Endothelial cell of umbilical vein (primary cell): ENCODE results near the gene LRRC8D. TPM values are rescaled to one million over a fixed set of nuclear protein-coding genes. Genes with fewer than 3 reads are reported as not detected.

Experiments used
- BruUV-seq: library from RNA; stranded (reverse); fragments of 400-500 nt; replicated peaks from 2 replicates; lab custom pipeline; 2021; lab: Mats Ljungman, UMichigan
- CTCF ChIA-PET: fragments of 300-600, 350-600 bp; sonication (Branson Sonifier 250); formaldehyde crosslinking; loops from one replicate; lab custom pipeline; 2021; ENCODE audit warnings: antibody characterized with exemption, inconsistent platforms; lab: Charles Lee
- POLR2A ChIA-PET: fragments of 300-600, 350-600 bp; sonication (Branson Sonifier 250); formaldehyde crosslinking; loops from one replicate; lab custom pipeline; 2021; ENCODE audit warnings: antibody characterized with exemption, inconsistent platforms; lab: Charles Lee
- DNase-seq: peaks from one replicate; pipeline ENCODE4 v3.0.0-alpha.2; 2011; ENCODE audit warnings: low read depth, low spot score
- FAIRE-seq: peaks from 2 replicates; lab custom pipeline; 2011; peaks lifted over from hg19 to GRCh38; lab: Jason Lieb, UNC
- H2AFZ ChIP-seq: 2 replicates; pipeline ENCODE4 v1.6.0; 2012; ENCODE audit warnings: low read depth, low read length, control low read depth, inconsistent platforms
- H3K27ac ChIP-seq: 2 replicates; pipeline ENCODE4 v1.5.1; 2011; ENCODE audit warnings: low read depth, mild to moderate bottlenecking, control low read depth, low read length, moderate library complexity; ENCODE audit not compliant: insufficient read depth
- H3K27me3 ChIP-seq, 2 experiments: 2 replicates each; pipeline versions ENCODE4 v1.6.0 to v1.6.1; 2011; ENCODE audit warnings: low read length in 2 of 2, mixed read lengths in 1 of 2; ENCODE audit not compliant: control insufficient read depth in 2 of 2, insufficient read depth in 2 of 2
- H3K36me3 ChIP-seq, 2 experiments: 2 replicates in 1 of 2; 3 replicates in 1 of 2; pipeline ENCODE4 v1.5.1; 2011; ENCODE audit warnings: low read length in 2 of 2, mild to moderate bottlenecking in 1 of 2, moderate library complexity in 1 of 2; ENCODE audit not compliant: control insufficient read depth in 2 of 2, insufficient read depth in 2 of 2; ENCODE audit errors: extremely low read depth in 1 of 2
- H3K4me1 ChIP-seq: 3 replicates; pipeline ENCODE4 v1.5.1; 2011; ENCODE audit warnings: mild to moderate bottlenecking, low read length; ENCODE audit not compliant: control insufficient read depth, insufficient read depth; ENCODE audit errors: extremely low read depth
- H3K4me2 ChIP-seq: 2 replicates; pipeline ENCODE4 v1.6.1; 2011; ENCODE audit warnings: low read length, control low read depth, mixed read lengths; ENCODE audit not compliant: insufficient read depth
- H3K4me3 ChIP-seq, 3 experiments: fragments of 200-600 bp in 1 of 3; sonication (generic), shearing (Covaris generic) in 1 of 3; replicated peaks in 1 of 3; 2 replicates each; pipeline ENCODE4 v1.5.1; 2011 to 2016; ENCODE audit warnings: control low read depth in 3 of 3, low read length in 3 of 3, mild to moderate bottlenecking in 2 of 3, inconsistent platforms in 1 of 3, low read depth in 1 of 3, moderate library complexity in 1 of 3; ENCODE audit not compliant: insufficient read depth in 1 of 3
- H3K79me2 ChIP-seq: 2 replicates; pipeline ENCODE4 v1.6.0; 2012; ENCODE audit warnings: low read length, inconsistent platforms; ENCODE audit not compliant: control insufficient read depth, insufficient read depth
- H3K9ac ChIP-seq: replicated peaks from 2 replicates; pipeline ENCODE3; 2011; ENCODE audit warnings: low read length, control low read depth; ENCODE audit not compliant: insufficient read depth; ENCODE audit errors: extremely low read depth
- H3K9me1 ChIP-seq: replicated peaks from 3 replicates; pipeline ENCODE4 v1.6.0; 2011; ENCODE audit warnings: mild to moderate bottlenecking, low read length; ENCODE audit not compliant: control insufficient read depth, insufficient read depth; ENCODE audit errors: extremely low read depth
- H3K9me3 ChIP-seq: replicated peaks from 2 replicates; pipeline ENCODE4 v1.5.1; 2012; ENCODE audit warnings: low read length, inconsistent platforms; ENCODE audit not compliant: control insufficient read depth, insufficient read depth
- H4K20me1 ChIP-seq: replicated peaks from 2 replicates; pipeline ENCODE3; 2011; ENCODE audit warnings: mild to moderate bottlenecking, low read length; ENCODE audit not compliant: control insufficient read depth, insufficient read depth; ENCODE audit errors: extremely low read depth
- EZH2 ChIP-seq: IDR thresholded peaks from 2 replicates; pipeline ENCODE4 v1.6.1; 2012; ENCODE audit warnings: borderline replicate concordance, low read depth, mild to moderate bottlenecking, moderate library complexity, low read length, inconsistent platforms; ENCODE audit not compliant: severe bottlenecking
- GATA2 ChIP-seq: IDR thresholded peaks from 2 replicates; pipeline ENCODE4 v1.7.0; 2011; ENCODE audit warnings: low read depth, mild to moderate bottlenecking, moderate library complexity, mixed read lengths, low read length; ENCODE audit not compliant: insufficient read length, insufficient read depth
- JUN ChIP-seq: IDR thresholded peaks from 2 replicates; pipeline ENCODE4 v1.6.1; 2011; ENCODE audit warnings: borderline replicate concordance, low read depth; ENCODE audit not compliant: insufficient read length, insufficient read depth
- MYC ChIP-seq: IDR thresholded peaks from one replicate; pipeline ENCODE4 v1.6.1; 2011; ENCODE audit warnings: mild to moderate bottlenecking, low read depth, low read length
- POLR2A ChIP-seq: IDR thresholded peaks from 2 replicates; pipeline ENCODE4 v1.6.1; 2012; ENCODE audit warnings: low read depth, mild to moderate bottlenecking, control low read depth, low read length
- dilution Hi-C: fragments of 300-500 bp; cut with MboI; formaldehyde crosslinking; loops from one replicate; pipeline ENCODE4 v1.15.0; 2019; ENCODE audit warnings: low sequenced_read_pairs; ENCODE audit not compliant: extremely low pct_ligation_motif_present
- intact Hi-C: fragments of 100-400 bp; cut with micrococcal nuclease; formaldehyde crosslinking; loops from one replicate; pipeline ENCODE4 v1.10.0; 2022
- polyA plus RNA-seq, 4 experiments: library from polyadenylated mRNA; depleted of rRNA in 3 of 4; stranded (reverse) in 3 of 4; unstranded in 1 of 4; fragments of >200 nt; gene quantifications; 2 replicates each; pipeline versions ENCODE4 v1.2.1 to v1.2.3, GENCODE V29; 2011 to 2012; ENCODE audit warnings: missing spikeins in 1 of 4
- total RNA-seq: library from RNA; stranded (reverse); gene quantifications from 2 replicates; pipeline ENCODE4 v1.2.3, GENCODE V29; 2021
- TF ChIP-seq, protein P1 (sequence below), 2 donors: IDR thresholded peaks; 1 replicate in 1 of 2; 2 replicates in 1 of 2; pipeline ENCODE4 v1.5.1; 2011; ENCODE audit warnings: low read length in 2 of 2, mild to moderate bottlenecking in 2 of 2, moderate library complexity in 2 of 2, control low read depth in 1 of 2, inconsistent platforms in 1 of 2, low read depth in 1 of 2; ENCODE audit not compliant: insufficient read depth in 1 of 2; ENCODE audit errors: extremely low read depth in 1 of 2
- TF ChIP-seq, protein P2 (sequence below): IDR thresholded peaks from 2 replicates; pipeline ENCODE4 v1.6.1; 2011; ENCODE audit not compliant: insufficient read depth, insufficient read length

LRRC8D gene
- total and polyA plus RNA-seq, 2 donors (not counting 3 experiments of a cell fraction or from before 2014, with no cell fraction given), result 31.9 to 37.7 TPM

GRCh38 chr1:89942014-89942413 is 121.2 kb downstream of the LRRC8D start:
- POLR2A ChIA-PET, result no interaction called here
- Histone ChIP-seq H3K9ac (no peak overlapping the region), H3K9me1 (no peaks in the 10 kb centered on the region), H3K36me3 (no peaks in the 10 kb centered on the region), H3K4me3 (no peak overlapping the region), H2AFZ (no peak overlapping the region), H3K4me1 (no peaks in the 10 kb centered on the region), H3K27me3 (no peaks in the 10 kb centered on the region), H3K9me3 (no peaks in the 10 kb centered on the region), H3K79me2 (no peaks in the 10 kb centered on the region), H3K4me2 (no peak overlapping the region), H4K20me1 (no peaks in the 10 kb centered on the region), H3K27ac (no peak overlapping the region)
- intact Hi-C loops, result no loop called here
- dilution Hi-C loops, result no loop called here
- CTCF ChIA-PET, result interaction anchor here (0.8 kb wide), 1 partner anchor 98 kb away, joined by 3 read pairs; no protein-coding TSS in a partner anchor
- DNase-seq, result no peak
- no peak for FAIRE-seq
- TF ChIP-seq MYC (no peak), POLR2A (no peak), JUN (no peak), GATA2 (no peak), EZH2 (no peak)
- TF ChIP-seq, protein P1, sequence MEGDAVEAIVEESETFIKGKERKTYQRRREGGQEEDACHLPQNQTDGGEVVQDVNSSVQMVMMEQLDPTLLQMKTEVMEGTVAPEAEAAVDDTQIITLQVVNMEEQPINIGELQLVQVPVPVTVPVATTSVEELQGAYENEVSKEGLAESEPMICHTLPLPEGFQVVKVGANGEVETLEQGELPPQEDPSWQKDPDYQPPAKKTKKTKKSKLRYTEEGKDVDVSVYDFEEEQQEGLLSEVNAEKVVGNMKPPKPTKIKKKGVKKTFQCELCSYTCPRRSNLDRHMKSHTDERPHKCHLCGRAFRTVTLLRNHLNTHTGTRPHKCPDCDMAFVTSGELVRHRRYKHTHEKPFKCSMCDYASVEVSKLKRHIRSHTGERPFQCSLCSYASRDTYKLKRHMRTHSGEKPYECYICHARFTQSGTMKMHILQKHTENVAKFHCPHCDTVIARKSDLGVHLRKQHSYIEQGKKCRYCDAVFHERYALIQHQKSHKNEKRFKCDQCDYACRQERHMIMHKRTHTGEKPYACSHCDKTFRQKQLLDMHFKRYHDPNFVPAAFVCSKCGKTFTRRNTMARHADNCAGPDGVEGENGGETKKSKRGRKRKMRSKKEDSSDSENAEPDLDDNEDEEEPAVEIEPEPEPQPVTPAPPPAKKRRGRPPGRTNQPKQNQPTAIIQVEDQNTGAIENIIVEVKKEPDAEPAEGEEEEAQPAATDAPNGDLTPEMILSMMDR (IDR thresholded peaks at IDR 0.05; ENCODE audit: extremely low read depth in 1 of 2, insufficient read depth in 1 of 2, low read depth in 1 of 2, low read length in 2 of 2), result no peak
- TF ChIP-seq, protein P2, sequence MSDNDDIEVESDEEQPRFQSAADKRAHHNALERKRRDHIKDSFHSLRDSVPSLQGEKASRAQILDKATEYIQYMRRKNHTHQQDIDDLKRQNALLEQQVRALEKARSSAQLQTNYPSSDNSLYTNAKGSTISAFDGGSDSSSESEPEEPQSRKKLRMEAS, result no peak
- BruUV-seq, result no TSS peak
